SW480 (cell line): ENCODE measurements around the gene PROK2.
A peak's percentile ranks its signal among the peaks of the same experiment; 100 is the strongest.

ENCODE experiments used
- DNase-seq: peaks from one replicate; pipeline ENCODE4 v3.0.0-alpha.2; 2016; ENCODE audit warnings: low spot score

PROK2 gene

GRCh38 chr3:71784914-71785531, at the start of gene PROK2:
PROK2 (minus strand) TSS chr3:71785148; CDS start chr3:71785052, 96 bp downstream.
- peak; percentile 17 for DNase-seq

- no peak for DNase-seq
These were observed 46.7 kb upstream of the PROK2 start for GRCh38 chr3:71831599-71831998.

- no peak for DNase-seq
These were observed 40.8 kb upstream of the PROK2 start for GRCh38 chr3:71825551-71826283.

GRCh38 chr3:71821116-71821515, 36.2 kb upstream of the PROK2 start:
- DNase-seq = no peak

GRCh38 chr3:71817262-71817661, 32.3 kb upstream of the PROK2 start:
- no peak for DNase-seq

- no peak for DNase-seq
These were observed 31.8 kb upstream of the PROK2 start for GRCh38 chr3:71816767-71817156.

- DNase-seq = no peak
These were observed 30.6 kb upstream of the PROK2 start for GRCh38 chr3:71815340-71816067.

- DNase-seq = no peak
These were observed 28.8 kb upstream of the PROK2 start for GRCh38 chr3:71813704-71814103.

GRCh38 chr3:71813073-71813472, 28.1 kb upstream of the PROK2 start:
- no peak for DNase-seq

- no peak for DNase-seq
These were observed 25.1 kb upstream of the PROK2 start for GRCh38 chr3:71810056-71810455.

- no peak for DNase-seq
These were observed 24.5 kb upstream of the PROK2 start for GRCh38 chr3:71809321-71810026.

- DNase-seq = no peak
These were observed 21.8 kb upstream of the PROK2 start for GRCh38 chr3:71806736-71807135.

- DNase-seq = no peak
These were observed 20.7 kb upstream of the PROK2 start for GRCh38 chr3:71805691-71806090.

GRCh38 chr3:71805199-71805598, 20.3 kb upstream of the PROK2 start:
- DNase-seq = no peak

GRCh38 chr3:71803248-71803647, 18.3 kb upstream of the PROK2 start:
- DNase-seq = no peak

- DNase-seq = no peak
These were observed 17.0 kb upstream of the PROK2 start for GRCh38 chr3:71801986-71802385.

GRCh38 chr3:71800023-71800422, 15.1 kb upstream of the PROK2 start:
- no peak for DNase-seq

GRCh38 chr3:71797455-71797854, 12.5 kb upstream of the PROK2 start:
- no peak for DNase-seq

- DNase-seq = no peak
These were observed 11.3 kb upstream of the PROK2 start for GRCh38 chr3:71796290-71796689.

- DNase-seq = no peak
These were observed 6.7 kb upstream of the PROK2 start for GRCh38 chr3:71791634-71792033.

- no peak for DNase-seq
These were observed 5.0 kb upstream of the PROK2 start for GRCh38 chr3:71789922-71790321.

GRCh38 chr3:71787851-71788405, 3.0 kb upstream of the PROK2 start:
- DNase-seq = no peak
